ENCODE results near the gene ZBTB46.

DNA sequence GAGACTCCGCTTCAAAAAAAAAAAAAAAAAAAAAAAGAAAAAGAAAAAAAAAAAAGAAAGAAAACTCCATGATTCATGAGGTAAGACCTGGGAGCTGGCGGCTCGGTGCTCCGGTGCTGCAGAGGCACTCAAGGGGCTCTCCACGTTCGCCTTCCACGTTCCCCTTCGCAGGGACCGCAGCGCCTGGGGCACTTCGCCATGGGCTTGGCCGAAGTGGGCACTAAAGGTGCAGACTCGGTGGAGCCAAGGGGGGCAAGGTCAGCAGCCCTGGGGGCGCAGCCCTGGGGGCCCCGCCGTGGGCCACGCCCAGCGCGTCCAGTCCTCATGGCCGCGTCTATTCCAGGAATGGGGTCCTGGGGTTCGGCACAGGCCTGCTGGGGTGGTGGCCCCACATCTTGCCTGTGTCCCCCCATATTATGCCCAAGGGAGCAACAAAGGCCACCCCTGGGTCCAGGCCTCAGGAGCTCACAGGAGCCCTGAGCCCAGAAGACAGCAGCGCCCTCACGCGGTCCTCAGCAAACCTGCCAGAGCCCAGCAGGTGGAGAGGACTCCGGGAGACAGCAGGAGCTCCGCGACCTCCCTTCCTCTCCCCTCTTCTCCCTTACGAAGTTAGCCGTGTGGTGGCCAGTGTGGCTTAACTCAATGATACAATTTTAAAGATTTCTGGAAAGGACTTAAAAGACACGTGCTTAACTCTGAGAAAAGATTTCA, 21.9 kb downstream of the ZBTB46 start:
- TF ChIP-seq POLR2A (IDR thresholded peaks at IDR 0.05): no peak
- TF ChIP-seq, protein P1, sequence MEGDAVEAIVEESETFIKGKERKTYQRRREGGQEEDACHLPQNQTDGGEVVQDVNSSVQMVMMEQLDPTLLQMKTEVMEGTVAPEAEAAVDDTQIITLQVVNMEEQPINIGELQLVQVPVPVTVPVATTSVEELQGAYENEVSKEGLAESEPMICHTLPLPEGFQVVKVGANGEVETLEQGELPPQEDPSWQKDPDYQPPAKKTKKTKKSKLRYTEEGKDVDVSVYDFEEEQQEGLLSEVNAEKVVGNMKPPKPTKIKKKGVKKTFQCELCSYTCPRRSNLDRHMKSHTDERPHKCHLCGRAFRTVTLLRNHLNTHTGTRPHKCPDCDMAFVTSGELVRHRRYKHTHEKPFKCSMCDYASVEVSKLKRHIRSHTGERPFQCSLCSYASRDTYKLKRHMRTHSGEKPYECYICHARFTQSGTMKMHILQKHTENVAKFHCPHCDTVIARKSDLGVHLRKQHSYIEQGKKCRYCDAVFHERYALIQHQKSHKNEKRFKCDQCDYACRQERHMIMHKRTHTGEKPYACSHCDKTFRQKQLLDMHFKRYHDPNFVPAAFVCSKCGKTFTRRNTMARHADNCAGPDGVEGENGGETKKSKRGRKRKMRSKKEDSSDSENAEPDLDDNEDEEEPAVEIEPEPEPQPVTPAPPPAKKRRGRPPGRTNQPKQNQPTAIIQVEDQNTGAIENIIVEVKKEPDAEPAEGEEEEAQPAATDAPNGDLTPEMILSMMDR (IDR thresholded peaks at IDR 0.05): no peak

Data from vagina (tissue), 2 donors.